Right lobe of liver (tissue), 4 donors: ENCODE data around the gene RASGRP1.

Source experiments
- POLR2A ChIP-seq: fragments of 450-650 bp; IDR thresholded peaks from one replicate; pipeline ENCODE4 v1.6.1; 2017; ENCODE audit warnings: antibody characterized with exemption, mild to moderate bottlenecking
- TF ChIP-seq, protein P1 (sequence below), 4 donors: fragments of 200-600 bp in 3 of 4; fragments of 450-650 bp in 1 of 4; IDR thresholded peaks; one replicate each; pipeline versions ENCODE4 v1.5.1 to v1.8.0; 2016 to 2022; ENCODE audit warnings: antibody characterized with exemption in 4 of 4, mild to moderate bottlenecking in 2 of 4
- donor health status: DM: no; HTN: no; CAD: no.
- donor health status: DM: no; HTN: no; CAD: no.
- donor health status: DM: no; HTN: yes; CAD: no.

DNA sequence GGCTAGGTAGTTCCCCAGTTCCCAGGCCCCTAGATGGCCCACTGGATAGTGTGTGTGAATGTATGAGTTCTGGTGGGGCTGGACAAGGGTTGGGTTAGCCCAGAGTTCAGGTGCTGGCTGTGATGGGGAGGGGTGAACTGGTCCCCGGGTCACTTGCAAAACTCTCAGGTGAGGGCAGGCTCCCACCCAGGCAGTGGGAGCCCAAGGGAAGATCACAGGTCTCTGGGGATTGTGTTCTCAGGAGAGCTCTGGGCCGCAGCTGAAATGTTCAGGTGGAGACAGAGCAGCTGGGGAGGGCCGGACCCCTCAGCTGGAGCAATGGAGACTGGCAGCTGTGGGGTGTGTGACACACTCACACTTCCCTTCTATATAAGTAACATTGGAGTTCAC lies 123.5 kb downstream of the RASGRP1 start:
- no peak for TF ChIP-seq POLR2A
- TF ChIP-seq, protein P1, sequence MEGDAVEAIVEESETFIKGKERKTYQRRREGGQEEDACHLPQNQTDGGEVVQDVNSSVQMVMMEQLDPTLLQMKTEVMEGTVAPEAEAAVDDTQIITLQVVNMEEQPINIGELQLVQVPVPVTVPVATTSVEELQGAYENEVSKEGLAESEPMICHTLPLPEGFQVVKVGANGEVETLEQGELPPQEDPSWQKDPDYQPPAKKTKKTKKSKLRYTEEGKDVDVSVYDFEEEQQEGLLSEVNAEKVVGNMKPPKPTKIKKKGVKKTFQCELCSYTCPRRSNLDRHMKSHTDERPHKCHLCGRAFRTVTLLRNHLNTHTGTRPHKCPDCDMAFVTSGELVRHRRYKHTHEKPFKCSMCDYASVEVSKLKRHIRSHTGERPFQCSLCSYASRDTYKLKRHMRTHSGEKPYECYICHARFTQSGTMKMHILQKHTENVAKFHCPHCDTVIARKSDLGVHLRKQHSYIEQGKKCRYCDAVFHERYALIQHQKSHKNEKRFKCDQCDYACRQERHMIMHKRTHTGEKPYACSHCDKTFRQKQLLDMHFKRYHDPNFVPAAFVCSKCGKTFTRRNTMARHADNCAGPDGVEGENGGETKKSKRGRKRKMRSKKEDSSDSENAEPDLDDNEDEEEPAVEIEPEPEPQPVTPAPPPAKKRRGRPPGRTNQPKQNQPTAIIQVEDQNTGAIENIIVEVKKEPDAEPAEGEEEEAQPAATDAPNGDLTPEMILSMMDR (IDR thresholded peaks at IDR 0.05) = no peak
